GM10248 (cell line): ENCODE data around the gene LRRC43.

Experiments
- CTCF ChIA-PET: fragments of 300-600 bp; sonication (Branson Sonifier 250); formaldehyde crosslinking; extraction: SDS; loops from one replicate; lab custom pipeline; 2021; ENCODE audit warnings: antibody characterized with exemption; lab: Yijun Ruan, JAX
- POLR2A ChIA-PET: fragments of 350-650 bp; sonication (Branson Sonifier 250); formaldehyde crosslinking; extraction: SDS; loops from one replicate; lab custom pipeline; 2020; ENCODE audit warnings: antibody characterized with exemption; lab: Yijun Ruan, JAX
- DNase-seq: peaks from one replicate; pipeline ENCODE4 v3.0.0; 2012; ENCODE audit errors: extremely low spot score
- TF ChIP-seq, protein P1 (sequence below): IDR thresholded peaks from 2 replicates; pipeline ENCODE4 v1.5.1; 2012; ENCODE audit warnings: mild to moderate bottlenecking, low read depth; ENCODE audit errors: extremely low read depth, missing control alignments, control extremely low read depth

The LRRC43 gene

DNA sequence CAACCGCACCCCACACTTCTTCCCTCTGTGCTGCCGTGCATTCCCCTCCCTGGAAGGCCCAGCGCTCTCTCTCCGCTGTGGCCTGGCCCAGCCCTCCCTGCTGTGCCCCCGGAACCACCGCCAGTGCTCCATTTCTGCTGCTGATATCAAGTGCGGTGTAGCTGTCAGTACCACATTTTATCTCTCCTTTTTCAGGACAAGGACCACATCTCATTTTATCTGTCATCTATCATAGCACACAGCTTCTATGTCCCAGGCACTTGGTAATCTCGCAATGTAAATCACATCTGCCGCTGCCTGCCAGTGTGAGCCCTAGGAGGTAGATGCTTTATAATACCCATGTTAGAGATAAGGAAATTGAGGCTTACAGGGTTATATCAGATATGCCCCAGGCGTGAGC is 27.2 kb upstream of the LRRC43 start:
- CTCF ChIA-PET, result interaction anchor here (1.2 kb wide), 1 partner anchor 17 kb away, joined by 4 read pairs; no protein-coding TSS in a partner anchor
- POLR2A ChIA-PET, result interaction anchor here (0.5 to 0.6 kb wide), 2 partner anchors 243 to 1176 kb away, joined by 3 read pairs; no protein-coding TSS in a partner anchor
- DNase-seq, result no peak
- TF ChIP-seq, protein P1, sequence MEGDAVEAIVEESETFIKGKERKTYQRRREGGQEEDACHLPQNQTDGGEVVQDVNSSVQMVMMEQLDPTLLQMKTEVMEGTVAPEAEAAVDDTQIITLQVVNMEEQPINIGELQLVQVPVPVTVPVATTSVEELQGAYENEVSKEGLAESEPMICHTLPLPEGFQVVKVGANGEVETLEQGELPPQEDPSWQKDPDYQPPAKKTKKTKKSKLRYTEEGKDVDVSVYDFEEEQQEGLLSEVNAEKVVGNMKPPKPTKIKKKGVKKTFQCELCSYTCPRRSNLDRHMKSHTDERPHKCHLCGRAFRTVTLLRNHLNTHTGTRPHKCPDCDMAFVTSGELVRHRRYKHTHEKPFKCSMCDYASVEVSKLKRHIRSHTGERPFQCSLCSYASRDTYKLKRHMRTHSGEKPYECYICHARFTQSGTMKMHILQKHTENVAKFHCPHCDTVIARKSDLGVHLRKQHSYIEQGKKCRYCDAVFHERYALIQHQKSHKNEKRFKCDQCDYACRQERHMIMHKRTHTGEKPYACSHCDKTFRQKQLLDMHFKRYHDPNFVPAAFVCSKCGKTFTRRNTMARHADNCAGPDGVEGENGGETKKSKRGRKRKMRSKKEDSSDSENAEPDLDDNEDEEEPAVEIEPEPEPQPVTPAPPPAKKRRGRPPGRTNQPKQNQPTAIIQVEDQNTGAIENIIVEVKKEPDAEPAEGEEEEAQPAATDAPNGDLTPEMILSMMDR, result no peak

DNA sequence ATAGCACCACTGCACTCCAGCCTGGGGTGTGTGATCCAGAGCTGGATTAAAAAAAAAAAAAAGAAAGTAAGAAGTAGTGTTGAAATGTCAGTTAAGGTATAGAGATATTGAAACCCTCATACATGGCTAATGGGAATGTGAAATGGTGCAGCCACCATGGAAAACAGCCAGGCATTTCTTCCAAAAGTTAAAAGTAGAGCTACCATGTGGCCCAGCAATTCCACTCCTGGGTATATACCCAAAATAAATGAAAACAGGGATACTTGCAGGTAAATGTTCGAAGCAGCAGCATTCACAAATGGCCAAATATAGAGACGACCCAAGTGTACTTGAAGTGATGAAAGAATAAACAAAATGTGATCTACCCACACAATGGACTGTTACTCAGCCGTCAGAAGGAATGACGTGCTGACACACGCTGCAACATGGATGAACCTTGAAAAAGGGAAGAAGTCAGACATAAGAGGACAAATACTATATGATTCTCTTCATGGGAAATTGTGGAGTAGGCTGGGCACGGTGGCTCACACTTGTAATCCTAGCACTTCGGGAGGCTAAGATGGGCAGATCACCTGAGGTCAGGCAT is 24.1 kb upstream of the LRRC43 start:
- POLR2A ChIA-PET, result interaction anchor here (0.7 kb wide), 1 partner anchor 62 kb away, joined by 3 read pairs; no protein-coding TSS in a partner anchor
- CTCF ChIA-PET, result interaction anchor here (0.9 to 1.6 kb wide), 8 partner anchors 8 to 364 kb away, joined by 3 to 7 read pairs (median 3); partner anchors contain the start of gene LRRC43

DNA sequence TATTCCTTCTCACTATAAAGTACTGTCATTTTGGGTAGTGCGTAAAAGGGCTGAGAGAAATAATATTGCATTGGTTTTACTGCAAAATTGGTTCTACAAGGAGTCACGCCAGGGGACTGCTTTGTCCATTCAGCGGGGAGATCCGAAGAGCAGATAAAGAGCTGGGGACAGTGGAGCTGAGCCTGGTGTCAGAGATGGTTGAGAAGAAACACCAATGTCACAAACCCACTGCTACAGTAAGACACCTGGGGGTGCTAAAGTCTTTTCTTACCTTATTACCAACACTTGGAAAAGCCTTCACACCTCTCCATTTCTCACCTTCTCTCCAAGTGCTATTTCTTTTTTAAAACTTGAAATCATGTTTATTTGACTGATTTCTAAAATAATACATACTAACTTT is 23.0 kb upstream of the LRRC43 start:
- ChIA-PET CTCF (interaction anchor here (0.7 to 1.6 kb wide), 5 partner anchors 11 to 30 kb away, joined by 3 to 7 read pairs (median 3); no protein-coding TSS in a partner anchor), POLR2A (interaction anchor here (0.6 kb wide), 1 partner anchor 252 kb away, joined by 10 read pairs; no protein-coding TSS in a partner anchor)
- TF ChIP-seq, protein P1, result peak; percentile 16
- no peak for DNase-seq

More for the DNA sequence above, 24.1 kb upstream of the LRRC43 start:
- TF ChIP-seq, protein P1, result no peak
- no peak for DNase-seq

DNA sequence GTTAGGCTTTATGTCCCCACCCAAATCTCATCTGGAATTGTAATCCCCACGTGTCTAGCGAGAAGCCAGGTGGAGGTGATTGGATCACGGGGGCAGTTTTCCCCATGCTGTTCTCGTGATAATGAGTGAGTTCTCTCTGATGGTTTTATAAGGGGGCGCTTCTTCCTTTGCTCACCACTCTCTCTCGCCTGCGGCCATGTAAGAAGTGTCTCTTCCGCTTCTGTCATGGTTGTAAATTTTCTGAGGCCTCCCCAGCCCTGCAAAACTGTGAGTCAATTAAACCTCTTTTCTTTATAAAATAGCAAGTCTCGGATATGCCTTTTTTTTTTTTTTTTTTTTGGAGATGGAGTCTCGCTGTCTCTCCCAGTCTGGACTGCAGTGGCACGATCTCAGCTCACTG is 22.2 kb upstream of the LRRC43 start:
- no peak for DNase-seq
- TF ChIP-seq, protein P1, result no peak
- POLR2A ChIA-PET, result no interaction called here
- CTCF ChIA-PET, result no interaction called here

DNA sequence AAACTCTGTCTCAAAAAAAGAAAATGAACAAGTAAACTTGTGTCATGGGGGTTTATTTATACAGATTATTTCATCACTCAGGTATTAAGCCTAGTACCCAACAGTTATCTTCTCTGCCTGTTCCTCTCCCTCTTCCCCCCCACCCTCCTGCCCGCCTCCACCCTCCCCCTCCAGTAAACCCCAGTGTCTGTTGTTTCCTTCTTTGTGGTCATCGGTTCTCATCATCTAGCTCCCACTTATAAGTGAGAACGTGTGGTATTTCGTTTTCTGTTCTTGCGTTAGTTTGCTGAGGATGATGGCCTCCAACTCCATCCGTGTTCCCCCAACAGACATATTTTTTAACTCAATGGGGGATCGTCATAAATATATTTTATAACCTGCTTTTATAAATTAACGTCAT is 21.2 kb upstream of the LRRC43 start:
- DNase-seq, result no peak
- CTCF ChIA-PET, result no interaction called here
- TF ChIP-seq, protein P1, result no peak
- POLR2A ChIA-PET, result no interaction called here

DNA sequence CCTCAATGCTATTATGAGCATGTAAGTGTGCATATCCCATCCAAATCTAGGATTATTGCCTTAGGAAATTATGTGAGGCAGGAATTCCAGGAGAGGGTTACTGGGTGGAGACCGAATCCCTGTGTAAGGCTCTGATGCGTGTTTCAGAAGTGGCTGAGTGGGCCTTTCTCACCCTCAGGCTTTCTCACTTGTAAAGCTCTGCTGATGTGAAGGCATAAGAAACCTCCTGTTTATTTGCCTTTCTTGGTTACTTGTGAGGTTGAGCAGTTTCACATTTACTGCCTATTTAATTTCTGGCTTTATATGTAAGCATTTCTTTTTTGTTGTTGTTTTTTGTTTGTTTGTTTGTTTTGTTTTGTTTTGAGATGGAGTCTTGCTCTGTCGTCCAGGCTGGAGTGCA is 19.9 kb upstream of the LRRC43 start:
- ChIA-PET POLR2A (no interaction called here), CTCF (no interaction called here)
- TF ChIP-seq, protein P1, result no peak
- DNase-seq, result no peak
